ENCODE data around the gene MAS1.

GRCh38 chr6:159919800-159920199 is 29.0 kb downstream of the MAS1 start:
- TF ChIP-seq CTCF (IDR thresholded peaks at IDR 0.05) (no peak), POLR2A (IDR thresholded peaks at IDR 0.05) (no peak), POLR2AphosphoS5 (IDR thresholded peaks at IDR 0.05) (no peak), EP300 (IDR thresholded peaks at IDR 0.05) (no peak)
